ENCODE results near the gene STAC.

Gene STAC

GRCh38 chr3:36380221-36381031, at the start of gene STAC:
Gene STAC, plus strand, starts transcription at chr3:36380504. Its CDS starts 140 bp downstream, at chr3:36380644.
- H3K36me3 ChIP-seq (ENCODE audit: control insufficient read depth, insufficient read depth, low read length) = no peaks in the 10 kb centered on the region
- H3K27me3 ChIP-seq (replicated peaks; ENCODE audit: control insufficient read depth, insufficient read depth, low read length) = no peaks in the 10 kb centered on the region; the same call in 1 of the 2 replicates
- peak; percentile 8 for DNase-seq (ENCODE audit: extremely low read depth, insufficient read length)
- TF ChIP-seq CTCF (IDR thresholded peaks at IDR 0.05; ENCODE audit: insufficient read depth, low read length, poor library complexity, severe bottlenecking) = no peak
- no peak within 1 kb of the TSS for H3K4me3 ChIP-seq (replicated peaks; ENCODE audit: low read depth, low read length)

GRCh38 chr3:36332139-36332538, 48.2 kb upstream of the STAC start:
- no peak for DNase-seq (ENCODE audit: extremely low read depth, insufficient read length)

GRCh38 chr3:36362216-36362615, 18.1 kb upstream of the STAC start:
- DNase-seq (ENCODE audit: extremely low read depth, insufficient read length) = no peak
- no peaks in the 10 kb centered on the region for H3K27me3 ChIP-seq (replicated peaks; ENCODE audit: control insufficient read depth, insufficient read depth, low read length)
- H3K36me3 ChIP-seq (ENCODE audit: control insufficient read depth, insufficient read depth, low read length) = no peaks in the 10 kb centered on the region
- no peak for TF ChIP-seq CTCF (IDR thresholded peaks at IDR 0.05; ENCODE audit: insufficient read depth, low read length, poor library complexity, severe bottlenecking)
- no peak overlapping the region for H3K4me3 ChIP-seq (replicated peaks; ENCODE audit: low read depth, low read length)

More at GRCh38 chr3:36332139-36332538, 48.2 kb upstream of the STAC start:
- TF ChIP-seq CTCF (IDR thresholded peaks at IDR 0.05; ENCODE audit: insufficient read depth, low read length, poor library complexity, severe bottlenecking) = no peak
- Histone ChIP-seq H3K4me3 (replicated peaks; ENCODE audit: low read depth, low read length) (no peak overlapping the region), H3K36me3 (ENCODE audit: control insufficient read depth, insufficient read depth, low read length) (no peaks in the 10 kb centered on the region), H3K27me3 (replicated peaks; ENCODE audit: control insufficient read depth, insufficient read depth, low read length) (no peaks in the 10 kb centered on the region)

- H3K36me3 ChIP-seq (ENCODE audit: control insufficient read depth, insufficient read depth, low read length) = no peaks in the 10 kb centered on the region
- no peak for DNase-seq (ENCODE audit: extremely low read depth, insufficient read length)
- no peak for TF ChIP-seq CTCF (IDR thresholded peaks at IDR 0.05; ENCODE audit: insufficient read depth, low read length, poor library complexity, severe bottlenecking)
- no peak overlapping the region for H3K4me3 ChIP-seq (replicated peaks; ENCODE audit: low read depth, low read length)
- no peaks in the 10 kb centered on the region for H3K27me3 ChIP-seq (replicated peaks; ENCODE audit: control insufficient read depth, insufficient read depth, low read length)
Measured at GRCh38 chr3:36362973-36363372, 17.3 kb upstream of the STAC start.

GRCh38 chr3:36364260-36364659, 16.0 kb upstream of the STAC start:
- no peak for DNase-seq (ENCODE audit: extremely low read depth, insufficient read length)
- H3K4me3 ChIP-seq (replicated peaks; ENCODE audit: low read depth, low read length) = no peak overlapping the region
- no peak for TF ChIP-seq CTCF (IDR thresholded peaks at IDR 0.05; ENCODE audit: insufficient read depth, low read length, poor library complexity, severe bottlenecking)
- no peaks in the 10 kb centered on the region for H3K27me3 ChIP-seq (replicated peaks; ENCODE audit: control insufficient read depth, insufficient read depth, low read length)
- no peaks in the 10 kb centered on the region for H3K36me3 ChIP-seq (ENCODE audit: control insufficient read depth, insufficient read depth, low read length)
